A172 (cell line): ENCODE data around the gene SERPINB6. TPM values are rescaled to one million over a fixed set of nuclear protein-coding genes. Genes with fewer than 3 reads are reported as not detected.
"Not testable (repeated sequence)": the region's sequence is repeated elsewhere in the genome, so short reads cannot be mapped to it uniquely, and the experiment has no call there.

Experiments
- DNase-seq: peaks from one replicate; pipeline ENCODE4 v3.0.0-alpha.2; 2015; ENCODE audit warnings: low spot score
- total RNA-seq: library from RNA; depleted of rRNA; stranded (reverse); fragments of >200 nt; shearing (Covaris generic); gene quantifications from 2 replicates; pipeline ENCODE4 v1.2.3, GENCODE V29; 2014; rRNA removed

SERPINB6 gene
- total RNA-seq, result 121 and 141 TPM in 2 replicates

DNA sequence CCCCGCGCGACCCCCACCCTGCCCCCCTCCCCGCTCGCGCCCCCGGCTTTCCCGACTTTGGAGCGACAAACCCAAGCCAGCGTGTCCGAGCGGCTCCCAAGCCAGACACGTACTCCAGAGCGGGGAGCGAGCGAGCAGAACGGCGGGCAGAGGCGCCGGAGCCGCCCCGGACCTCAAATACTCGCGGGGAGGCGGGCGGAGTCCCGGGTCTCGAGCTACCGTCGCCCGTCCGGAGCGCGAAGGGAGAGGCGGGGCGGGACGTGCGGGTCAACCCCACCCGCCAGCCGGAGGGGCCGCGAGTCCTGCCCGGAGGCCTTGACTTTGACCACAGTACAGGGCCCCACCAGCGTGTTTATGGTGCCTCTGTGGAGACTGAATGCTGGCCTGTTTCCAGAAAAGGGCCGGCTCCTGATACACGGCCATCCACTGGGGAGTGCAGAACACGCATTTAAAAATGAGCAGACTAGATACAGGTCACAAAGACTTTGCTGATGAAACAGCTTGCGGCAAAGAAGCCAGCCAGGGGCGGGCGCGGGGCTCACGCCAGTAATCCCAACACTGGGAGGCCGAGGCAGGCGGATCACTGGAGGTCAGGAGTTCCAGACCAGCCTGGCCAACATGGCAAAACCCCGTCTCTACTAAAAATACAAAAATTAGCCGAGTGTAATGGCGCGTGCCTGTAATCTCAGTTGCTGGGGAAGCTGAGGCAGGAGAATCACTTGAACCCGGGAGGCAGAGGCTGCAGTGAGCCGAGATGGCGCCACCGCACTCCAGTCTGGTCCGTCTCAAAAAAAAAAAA, at the start of gene SERPINB6:
TSS of gene SERPINB6 (minus strand) at position 148 of the 799 bp plus-strand sequence. CDS start 12,235 bp downstream, outside the sequence.
- peak; percentile 53 for DNase-seq

DNA sequence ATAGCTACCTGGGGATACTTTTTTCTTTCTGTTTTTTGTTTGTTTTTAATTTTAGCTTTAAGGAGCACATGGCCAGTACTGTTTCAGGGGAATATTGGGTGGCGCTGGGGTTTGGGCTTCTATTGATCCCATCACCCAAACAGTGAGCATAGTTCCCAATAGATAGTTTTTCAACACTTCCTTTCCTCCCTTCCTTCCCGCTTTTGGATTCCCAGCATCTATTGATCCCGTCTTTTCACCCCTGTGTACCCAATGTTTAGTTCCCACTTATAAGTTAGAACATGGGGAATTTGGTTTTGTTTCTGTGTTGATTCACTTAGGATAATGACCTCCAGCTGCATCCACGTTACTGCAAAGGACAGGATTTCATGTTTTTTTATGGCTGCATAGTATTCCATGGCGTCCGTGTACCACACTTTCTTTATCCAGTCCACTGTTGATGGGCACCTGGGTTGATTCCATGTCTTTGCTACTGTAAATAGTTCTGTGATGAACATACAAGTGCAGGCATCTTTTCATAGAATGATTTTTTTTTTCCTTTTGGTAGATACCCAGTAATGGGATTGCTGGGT, 48.5 kb upstream of the SERPINB6 start:
- DNase-seq, result no peak

DNA sequence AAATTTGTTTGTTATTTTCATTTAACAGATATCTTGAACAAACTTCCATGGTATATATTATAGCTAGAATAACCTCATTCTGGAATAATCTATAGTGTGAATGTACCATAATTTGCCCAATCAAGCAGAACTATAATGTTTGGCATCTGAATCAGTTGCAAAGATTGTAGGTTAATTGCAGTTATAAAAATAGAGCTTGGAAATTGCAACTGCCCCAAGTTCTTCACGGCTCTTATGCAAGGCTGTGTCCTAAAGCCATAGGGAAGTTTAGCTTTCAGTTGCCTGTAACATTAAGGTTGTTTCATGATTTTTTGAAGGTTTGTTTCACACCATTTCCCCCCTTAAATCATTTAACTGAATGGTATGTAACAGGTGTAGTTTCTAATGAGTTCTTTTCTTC, 47.7 kb upstream of the SERPINB6 start:
- DNase-seq, result no peak

DNA sequence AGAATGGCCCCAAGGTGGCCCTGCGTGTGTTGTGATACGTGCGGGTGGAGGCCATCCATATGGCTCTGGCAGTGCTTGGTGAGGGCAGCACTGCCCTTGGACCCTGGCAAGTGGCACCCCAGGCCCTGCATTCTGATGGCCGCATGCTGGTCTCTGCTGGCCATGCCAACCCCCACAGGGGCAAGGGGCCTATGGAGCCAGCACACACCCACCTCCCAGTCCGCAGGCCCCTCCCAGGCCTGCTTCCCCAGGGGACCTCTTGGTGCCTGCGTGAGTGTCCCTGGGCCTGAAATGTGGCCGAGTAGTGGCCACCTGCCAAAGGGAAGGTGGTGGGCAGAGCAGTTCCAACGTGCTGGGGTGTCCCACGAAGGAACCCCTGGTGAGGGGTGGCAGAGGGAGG, 45.9 kb upstream of the SERPINB6 start:
- DNase-seq, result no peak

DNA sequence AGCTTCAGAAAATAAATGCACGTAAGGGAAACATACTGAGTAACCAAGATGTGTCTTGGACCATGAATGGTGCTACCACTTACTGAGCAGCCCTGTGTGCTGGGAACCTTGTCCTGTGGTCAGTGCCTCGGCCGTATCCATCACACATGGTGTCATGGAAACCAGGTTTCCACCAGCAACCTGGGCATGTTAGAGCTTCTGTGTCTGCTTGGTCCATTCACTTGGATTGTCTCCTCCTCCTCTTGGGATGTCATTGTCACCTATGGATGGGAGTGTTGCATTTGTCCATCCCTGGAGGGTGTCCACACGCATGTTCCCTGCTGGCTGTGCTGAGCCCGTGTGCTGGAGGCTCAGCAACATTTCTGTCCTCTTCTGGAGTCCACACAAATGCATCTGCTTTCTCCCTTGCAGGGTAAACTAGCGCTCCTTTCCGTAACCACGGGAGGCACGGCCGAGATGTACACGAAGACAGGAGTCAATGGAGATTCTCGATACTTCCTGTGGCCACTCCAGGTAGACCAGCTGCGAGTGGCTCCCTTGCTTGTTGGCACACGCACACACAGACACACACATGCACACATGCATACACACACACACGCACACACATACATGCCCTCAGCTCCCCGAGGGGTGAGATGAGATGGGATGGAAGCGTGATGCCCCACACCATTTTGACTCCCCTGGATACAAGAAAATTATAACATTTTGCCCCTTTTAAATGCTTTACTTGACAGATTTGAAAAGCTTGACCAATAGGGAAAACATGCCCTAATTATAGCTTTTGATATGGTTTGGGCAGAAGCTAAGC, 45.3 kb upstream of the SERPINB6 start:
- DNase-seq, result no peak

DNA sequence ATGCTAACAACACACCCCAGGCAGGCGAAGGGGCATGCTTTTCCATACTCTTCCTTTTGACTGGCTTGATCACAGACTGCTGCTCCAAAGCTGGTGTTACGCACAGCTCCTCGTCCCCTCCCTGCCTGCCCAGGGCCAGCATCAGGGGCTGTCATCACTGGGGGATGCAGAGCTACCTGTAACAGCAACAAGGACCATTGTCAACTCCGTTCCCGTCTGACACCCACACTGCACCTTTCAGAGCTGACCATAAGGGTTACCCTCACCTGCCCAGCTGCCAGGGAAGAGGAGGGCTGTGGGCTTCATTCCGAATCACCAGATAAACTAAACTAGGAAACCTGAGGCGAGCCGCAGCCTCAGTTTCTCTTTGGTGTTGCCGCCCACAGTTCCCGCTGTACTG, 43.8 kb upstream of the SERPINB6 start:
- DNase-seq, result no peak

DNA sequence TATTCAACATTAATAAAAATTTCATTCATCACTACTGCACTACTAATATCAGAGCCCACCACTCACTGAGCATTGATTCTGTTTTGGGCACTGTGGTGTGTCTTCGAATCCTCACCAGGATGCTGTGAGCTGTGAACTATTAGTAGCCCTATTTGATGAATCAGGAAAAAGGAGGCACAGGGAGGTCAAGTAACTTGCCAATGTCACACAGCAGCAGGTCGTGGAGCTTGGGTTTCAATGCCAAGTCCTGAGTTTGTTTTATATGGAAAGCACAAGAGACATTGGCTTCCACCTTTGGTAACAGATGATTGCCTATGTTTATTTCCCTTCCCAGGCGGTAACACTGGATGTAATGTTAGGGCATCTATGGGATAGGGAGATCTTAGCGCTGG, 43.3 kb upstream of the SERPINB6 start:
- DNase-seq, result no peak

DNA sequence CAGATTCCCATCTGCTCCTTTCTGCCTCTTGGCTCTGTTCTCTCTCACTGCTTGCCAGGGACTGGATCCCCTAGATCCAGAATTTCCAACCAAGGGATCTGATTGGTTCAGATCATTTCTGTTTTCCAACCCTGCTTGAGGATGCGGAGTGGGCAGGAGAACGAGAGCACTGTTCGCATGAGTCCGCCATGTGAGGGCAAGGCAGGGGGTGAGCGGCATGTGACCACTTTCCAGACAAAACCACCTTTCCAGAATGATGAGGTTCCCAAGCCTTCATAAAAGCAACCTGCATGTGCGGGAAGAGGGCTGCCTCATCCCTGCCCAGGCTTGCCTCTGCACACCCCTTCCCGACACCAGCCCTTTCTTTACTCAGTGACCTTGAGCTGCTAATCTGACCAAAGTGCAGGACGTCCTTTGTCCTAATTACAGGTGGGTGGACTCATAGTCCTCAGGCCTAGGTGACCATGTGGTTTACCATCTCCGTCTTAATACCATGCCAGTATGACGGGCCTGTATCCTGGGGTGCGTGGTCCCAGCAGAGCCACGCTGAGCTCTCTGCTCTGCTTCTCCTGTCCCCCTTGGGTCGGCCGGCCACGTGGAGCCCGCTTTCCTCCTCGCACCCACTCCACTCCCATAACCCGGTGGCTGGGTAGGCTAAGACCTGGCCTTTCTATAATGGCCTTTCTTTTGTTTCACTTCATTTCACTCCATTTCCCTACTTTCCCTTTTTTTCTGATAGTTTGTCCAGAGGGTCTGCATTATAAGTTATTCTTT, 42.7 kb upstream of the SERPINB6 start:
- DNase-seq, result no peak

DNA sequence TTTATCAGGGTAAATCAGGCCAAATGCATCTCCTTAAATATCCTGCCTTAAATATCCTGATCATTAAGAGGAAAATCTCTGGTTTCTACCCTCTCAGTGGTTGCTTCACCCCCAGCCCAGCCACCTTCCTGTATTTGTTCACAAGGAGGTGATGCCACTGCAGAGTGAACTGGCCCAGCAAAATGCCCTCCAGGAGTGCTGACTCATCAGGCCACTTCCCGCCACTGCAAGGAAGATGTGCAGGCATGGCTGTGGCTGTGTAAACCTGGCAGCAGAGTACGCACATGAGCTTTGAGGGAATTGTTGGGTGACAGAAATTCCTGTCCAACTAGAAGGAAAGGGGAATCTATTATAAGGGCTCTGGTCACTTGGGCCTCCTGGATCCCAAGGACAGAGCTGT, 42.1 kb upstream of the SERPINB6 start:
- peak; percentile 86 for DNase-seq

DNA sequence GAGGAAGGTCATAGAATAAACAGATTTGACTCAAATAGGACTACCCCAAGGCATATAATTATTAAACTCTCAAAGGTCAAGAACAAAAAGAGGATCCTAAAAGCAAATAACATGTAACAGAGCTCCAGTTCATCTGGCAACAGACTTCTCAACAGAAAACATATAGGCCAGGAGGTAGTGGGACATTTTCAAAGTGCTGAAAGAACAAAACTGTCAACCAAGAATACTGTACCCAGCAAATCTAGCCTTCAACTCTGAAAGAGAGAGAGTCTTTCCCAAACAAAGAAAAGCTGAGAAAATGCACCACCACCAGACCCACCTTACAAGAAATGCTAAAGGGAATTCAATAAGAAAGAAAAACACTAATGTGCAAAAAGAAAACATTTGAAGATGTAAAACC, 40.2 kb upstream of the SERPINB6 start:
- DNase-seq, result no peak

DNA sequence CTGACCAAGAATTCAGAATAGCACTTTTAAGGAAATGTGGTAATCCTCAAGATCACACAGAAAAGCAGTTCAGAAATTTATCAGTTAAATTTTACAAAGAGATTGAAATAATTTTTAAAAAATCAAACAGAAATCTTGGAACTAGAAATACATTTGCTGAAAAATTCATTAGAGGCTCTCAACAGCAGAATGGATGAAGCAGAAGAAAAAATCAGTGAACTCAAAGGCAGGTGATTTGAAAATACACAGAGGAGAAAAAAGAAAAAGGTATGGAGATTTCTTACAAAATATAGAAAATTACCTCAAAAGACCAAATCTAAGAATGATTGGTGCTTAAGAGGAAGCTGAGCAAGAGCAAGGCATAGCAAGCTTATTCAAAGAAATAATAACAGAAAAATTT, 39.8 kb upstream of the SERPINB6 start:
- DNase-seq, result no peak

DNA sequence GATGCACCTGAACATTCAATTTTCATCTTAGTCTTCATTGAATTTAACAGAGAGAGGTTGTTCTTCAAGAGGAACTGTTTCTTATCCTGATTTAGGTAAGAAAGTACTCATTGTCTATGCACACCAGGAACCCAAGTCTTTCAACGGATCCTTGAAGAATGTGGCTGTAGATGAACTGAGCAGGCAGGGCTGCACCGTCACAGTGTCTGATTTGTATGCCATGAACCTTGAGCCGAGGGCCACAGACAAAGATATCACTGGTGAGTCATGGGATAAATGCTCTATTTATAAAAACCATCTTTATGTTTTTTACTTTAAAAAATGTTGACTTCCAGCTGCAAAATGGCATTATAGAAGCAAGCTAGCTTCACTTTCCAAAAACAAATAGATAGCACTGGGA, 38.6 kb upstream of the SERPINB6 start:
- peak; percentile 56 for DNase-seq

DNA sequence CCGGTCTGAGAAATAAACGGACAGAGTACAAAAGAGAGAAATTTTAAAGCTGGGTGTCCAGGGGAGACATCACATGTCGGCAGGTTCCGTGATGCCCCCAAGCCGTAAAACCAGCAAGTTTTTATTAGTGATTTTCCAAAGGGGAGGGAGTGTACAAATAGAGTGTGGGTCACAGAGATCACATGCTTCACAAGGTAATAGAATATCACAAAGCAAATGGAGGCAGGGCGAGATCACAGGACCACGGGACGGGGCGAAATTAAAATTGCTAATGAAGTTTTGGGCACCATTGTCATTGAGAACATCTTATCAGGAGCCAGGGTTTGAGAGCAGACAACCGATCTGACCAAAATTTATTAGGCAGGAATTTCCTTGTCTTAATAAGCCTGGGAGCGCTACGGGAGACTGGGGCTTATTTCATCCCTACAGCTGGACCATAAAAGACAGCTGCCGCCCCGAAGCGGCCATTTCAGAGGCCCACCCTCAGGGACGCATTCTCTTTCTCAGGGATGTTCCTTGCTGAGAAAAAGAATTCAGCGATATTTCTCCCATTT, 37.4 kb upstream of the SERPINB6 start:
- not testable (repeated sequence) for DNase-seq

DNA sequence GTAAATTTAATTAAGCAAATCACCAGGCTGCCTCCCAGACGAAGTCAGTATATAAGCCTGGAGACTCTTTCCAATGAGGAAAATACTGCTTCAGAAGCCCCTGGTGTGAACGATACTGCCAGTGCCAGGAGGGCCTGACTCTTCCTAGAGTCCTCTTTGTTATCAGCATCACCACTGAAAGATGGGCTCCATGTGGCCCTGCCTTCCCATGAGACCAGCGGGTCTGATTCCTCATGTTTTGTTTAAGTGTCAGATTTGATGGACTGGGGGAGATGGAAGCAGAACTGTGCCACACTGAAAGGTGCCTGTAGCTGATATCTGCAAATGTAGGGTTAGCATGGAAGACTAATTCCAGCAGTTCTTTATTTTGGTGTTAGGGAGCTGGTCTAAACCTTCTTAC, 36.2 kb upstream of the SERPINB6 start:
- DNase-seq, result no peak

DNA sequence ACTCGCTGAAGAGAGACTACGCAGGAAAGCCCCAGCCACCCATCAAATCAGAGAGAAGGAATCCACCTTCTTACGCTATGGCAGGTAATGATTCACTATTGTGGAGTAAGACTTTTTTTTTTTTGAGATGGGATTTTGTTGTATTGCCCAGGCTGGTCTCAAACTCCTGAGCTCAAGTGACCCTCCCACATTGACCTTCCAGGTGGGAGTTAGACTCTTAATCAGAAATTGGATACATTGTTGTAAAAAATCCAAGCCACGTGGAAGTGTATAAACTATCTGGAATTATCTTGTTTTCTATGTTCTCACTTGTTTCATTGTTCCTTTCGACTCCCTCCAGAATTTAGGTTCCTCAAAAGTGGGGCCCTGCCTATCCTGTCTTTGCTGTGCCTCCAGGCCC, 35.1 kb upstream of the SERPINB6 start:
- DNase-seq, result no peak

DNA sequence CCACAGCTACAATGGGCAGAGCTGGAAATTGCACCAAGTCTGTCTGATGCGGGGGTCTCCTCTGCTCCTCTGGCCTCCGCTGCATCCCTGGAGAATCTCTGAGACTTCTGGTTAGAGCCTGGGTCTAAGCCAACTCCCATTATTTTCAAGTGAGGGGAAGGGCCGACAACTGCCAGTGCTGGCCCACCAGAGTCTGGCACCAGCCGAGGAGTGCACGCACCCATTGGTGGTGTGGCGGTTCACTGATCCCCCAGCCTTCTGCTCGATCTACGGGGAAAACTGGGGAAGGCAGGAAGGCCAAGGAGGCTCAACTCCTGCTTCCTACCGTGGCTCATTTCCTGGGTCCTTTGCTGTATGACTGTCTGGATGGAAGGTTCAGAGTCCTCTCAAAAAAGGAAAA, 34.5 kb upstream of the SERPINB6 start:
- no peak for DNase-seq

DNA sequence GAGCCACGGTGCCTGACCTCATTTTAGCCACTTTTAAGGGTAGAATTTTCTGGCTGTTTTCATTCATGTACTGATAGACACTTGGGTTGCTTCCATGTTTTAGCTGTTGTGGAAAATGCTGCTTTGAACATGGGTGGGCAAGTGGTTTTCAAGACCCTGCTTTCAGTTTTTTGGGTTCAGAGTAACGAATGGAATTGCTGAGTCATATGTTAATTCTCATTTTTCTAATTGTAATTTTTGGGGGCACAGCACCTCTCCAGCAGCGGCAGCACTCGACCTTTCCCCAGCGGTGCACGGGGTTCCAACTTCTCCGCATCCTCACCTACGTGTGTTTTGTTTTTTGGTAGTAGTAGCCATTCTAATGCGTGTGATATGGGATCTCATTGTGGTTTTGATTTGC, 33.7 kb upstream of the SERPINB6 start:
- no peak for DNase-seq

DNA sequence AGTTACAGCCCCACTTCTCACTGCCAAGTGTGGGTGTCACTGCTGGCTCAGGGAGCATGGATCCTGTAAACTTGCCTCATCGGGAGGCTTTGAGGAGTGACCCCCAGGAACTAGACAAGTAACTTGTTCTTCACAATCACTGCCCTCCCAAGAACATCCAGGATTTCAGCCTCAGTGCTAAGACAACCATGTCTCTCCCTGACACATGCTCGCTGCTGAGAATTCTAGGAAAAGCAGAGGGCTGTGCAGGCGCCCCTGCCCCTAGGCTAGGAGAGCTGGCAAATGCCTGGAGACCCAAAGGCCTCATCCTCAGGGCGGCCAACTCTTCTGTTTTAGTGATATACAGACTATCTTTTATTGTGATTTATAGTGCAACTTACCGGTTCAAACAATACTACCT, 31.9 kb upstream of the SERPINB6 start:
- not testable (repeated sequence) for DNase-seq

DNA sequence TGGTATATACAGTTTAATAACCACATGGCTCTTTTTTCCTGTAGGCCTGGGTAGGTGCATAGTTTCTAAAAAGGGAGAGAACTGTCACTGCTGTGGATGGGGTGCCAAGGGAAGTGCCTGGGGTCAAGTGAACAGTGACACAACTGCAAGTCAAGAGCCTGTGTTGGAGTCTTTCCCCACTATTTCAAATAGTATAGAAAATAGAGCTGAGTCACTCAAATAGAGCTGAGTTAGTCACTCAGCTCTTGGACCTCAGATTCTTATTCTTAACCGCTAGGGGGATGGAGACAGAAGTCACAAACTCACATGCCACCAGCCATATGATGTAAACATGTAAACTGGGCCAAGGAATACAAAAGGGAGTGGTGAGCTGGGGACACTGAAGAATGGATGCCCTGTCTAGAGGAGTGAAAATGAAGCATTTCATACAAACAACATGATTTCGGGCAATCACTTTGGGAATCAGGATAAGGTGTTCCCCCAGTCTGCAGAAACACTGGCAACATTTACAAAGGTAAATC, 30.5 kb upstream of the SERPINB6 start:
- DNase-seq, result peak; percentile 84

DNA sequence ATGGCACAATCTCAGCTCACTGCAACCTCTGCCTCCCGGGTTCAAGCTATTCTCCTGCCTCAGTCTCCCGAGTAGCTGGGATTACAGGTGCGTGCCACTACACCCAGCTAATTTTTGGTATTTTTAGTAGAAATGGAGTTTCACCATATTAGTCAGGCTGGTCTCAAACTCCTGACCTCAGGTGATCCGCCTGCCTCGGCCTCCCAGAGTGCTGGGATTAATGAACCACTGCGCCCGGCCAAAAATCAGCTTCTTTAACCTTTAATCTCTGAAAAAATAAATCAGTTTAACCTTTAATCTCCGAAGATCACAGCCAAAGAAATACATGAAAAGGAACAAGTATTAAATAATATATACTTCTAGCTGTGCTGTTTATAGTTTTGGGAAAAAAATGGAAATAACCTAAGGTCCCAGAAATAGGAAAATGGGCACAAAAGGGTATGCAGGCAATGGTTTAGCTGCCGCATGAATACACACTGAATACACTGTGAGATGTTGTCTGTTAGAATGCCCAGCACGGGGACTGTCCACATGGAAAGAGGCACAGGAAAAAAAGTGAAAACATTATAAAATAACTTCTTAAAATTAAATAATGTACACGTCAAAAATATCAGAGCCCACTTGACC, 29.9 kb upstream of the SERPINB6 start:
- DNase-seq, result no peak
